T-helper 1 cell treated with Interleukin-12 subunit alpha and Interleukin-12 subunit beta and Interleukin-4 antibody, amounts not matched to agents 30 μg/mL and 1 μg/mL, for 36 hours (primary cell): ENCODE results near the gene SERPING1.
A peak's percentile ranks its signal among the peaks of the same experiment; 100 is the strongest.

Experiments used
- H3K27ac Mint-ChIP-seq: one replicate; pipeline ENCODE4 v1.8.0; 2021; ENCODE audit warnings: mild to moderate bottlenecking, mixed read lengths
- H3K27me3 Mint-ChIP-seq: one replicate; pipeline ENCODE4 v1.8.0; 2021; ENCODE audit warnings: low read depth, mixed read lengths
- H3K36me3 Mint-ChIP-seq: one replicate; pipeline ENCODE4 v1.8.0; 2021; ENCODE audit warnings: low read depth, mixed read lengths
- H3K4me1 Mint-ChIP-seq: one replicate; pipeline ENCODE4 v1.8.0; 2021; ENCODE audit warnings: low read depth, mixed read lengths
- H3K4me3 Mint-ChIP-seq: one replicate; pipeline ENCODE4 v1.8.0; 2021; ENCODE audit warnings: mild to moderate bottlenecking, moderate library complexity, mixed read lengths
- H3K9me3 Mint-ChIP-seq: one replicate; pipeline ENCODE4 v1.8.0; 2021; ENCODE audit warnings: mixed read lengths

The SERPING1 gene

DNA sequence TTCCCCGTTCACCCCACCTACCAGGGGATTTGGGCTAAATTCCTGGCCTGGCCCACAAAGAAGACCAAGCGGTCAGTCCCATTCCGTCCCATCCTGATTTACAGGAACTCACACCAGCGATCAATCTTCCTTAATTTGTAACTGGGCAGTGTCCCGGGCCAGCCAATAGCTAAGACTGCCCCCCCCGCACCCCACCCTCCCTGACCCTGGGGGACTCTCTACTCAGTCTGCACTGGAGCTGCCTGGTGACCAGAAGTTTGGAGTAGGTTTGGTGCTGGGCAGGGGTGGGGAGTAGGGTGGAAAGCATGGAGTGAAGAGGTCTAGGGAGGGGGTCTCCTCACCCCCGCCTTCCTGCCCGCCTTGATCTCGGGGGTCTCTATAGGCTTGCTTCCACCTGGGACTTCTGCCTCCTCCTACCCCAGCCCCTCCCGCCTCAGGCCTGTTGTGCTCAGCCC, at the start of gene SERPING1:
TSS of gene SERPING1 (plus strand) at position 225 of the 455 bp plus-strand sequence. CDS start 586 bp downstream, outside the sequence.
- Mint-ChIP-seq H3K27me3 (peaks cover 49% of the 10 kb centered on the region), H3K4me3 (no peak within 1 kb of the TSS)

DNA sequence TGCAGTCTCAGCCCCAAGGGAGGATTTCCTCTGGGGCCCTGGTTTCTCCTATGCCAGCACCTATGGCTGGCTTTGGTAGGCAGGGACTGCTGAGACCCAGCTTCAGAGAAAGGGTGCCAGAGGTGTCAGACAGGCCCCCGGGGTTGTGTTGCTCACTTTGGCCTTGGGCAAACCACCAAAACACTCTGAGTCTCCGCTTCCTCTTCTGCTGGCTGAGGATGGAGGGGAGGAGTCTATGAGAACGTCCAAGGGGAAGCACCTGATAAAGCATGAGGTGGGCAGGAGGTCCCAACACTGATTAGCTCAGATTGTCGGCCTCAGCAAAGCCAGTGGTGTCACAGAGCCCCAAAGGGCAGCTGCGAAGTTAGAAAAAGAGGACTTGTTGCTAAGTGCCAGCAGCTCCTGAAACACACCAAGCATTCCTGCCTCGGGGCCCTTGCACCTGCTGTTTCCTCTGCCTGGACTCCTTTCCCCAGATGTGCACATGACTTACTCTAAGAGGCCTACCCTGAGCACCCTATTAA, 49.6 kb upstream of the SERPING1 start:
- Mint-ChIP-seq H3K4me1 (peaks cover 5% of the 10 kb centered on the region), H3K9me3 (no peaks in the 10 kb centered on the region), H3K27ac (no peak overlapping the region), H3K27me3 (no peaks in the 10 kb centered on the region), H3K36me3 (peaks cover 40% of the 10 kb centered on the region), H3K4me3 (no peak overlapping the region)

More for the DNA sequence above, at the start of gene SERPING1:
- Mint-ChIP-seq H3K36me3 (no peaks in the 10 kb centered on the region), H3K9me3 (no peaks in the 10 kb centered on the region), H3K4me1 (peaks cover 5% of the 10 kb centered on the region), H3K27ac (no peak within 1 kb of the TSS)

DNA sequence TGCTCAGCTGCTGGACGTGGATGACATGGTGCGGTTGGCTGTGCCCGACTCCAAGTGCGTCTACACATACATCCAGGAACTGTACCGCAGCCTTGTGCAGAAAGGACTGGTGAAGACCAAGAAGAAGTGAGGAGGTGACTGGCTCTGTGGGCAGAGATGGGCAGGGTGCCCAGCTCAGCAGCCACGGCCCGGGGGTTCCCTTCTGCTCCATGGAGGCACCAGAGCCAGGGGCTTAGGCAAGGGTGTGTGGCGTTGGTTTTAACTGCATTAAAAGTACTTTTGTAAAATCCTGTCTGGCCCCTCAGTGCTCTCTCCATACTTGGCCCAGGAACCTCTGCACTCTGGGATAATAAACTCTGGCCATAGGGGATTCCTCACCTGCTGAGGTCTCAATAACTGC, 47.5 kb upstream of the SERPING1 start:
- Mint-ChIP-seq H3K27me3 (no peaks in the 10 kb centered on the region), H3K27ac (no peak overlapping the region), H3K9me3 (no peaks in the 10 kb centered on the region), H3K36me3 (peaks cover 47% of the 10 kb centered on the region), H3K4me1 (peaks cover 5% of the 10 kb centered on the region), H3K4me3 (no peak overlapping the region)

GRCh38 chr11:57551941-57552340, 45.5 kb upstream of the SERPING1 start:
- peaks cover 58% of the 10 kb centered on the region for H3K36me3 Mint-ChIP-seq
- peaks cover 7% of the 10 kb centered on the region for H3K4me1 Mint-ChIP-seq
- H3K27me3 Mint-ChIP-seq: no peaks in the 10 kb centered on the region
- H3K27ac Mint-ChIP-seq: no peak overlapping the region
- no peak overlapping the region for H3K4me3 Mint-ChIP-seq
- H3K9me3 Mint-ChIP-seq: no peaks in the 10 kb centered on the region

DNA sequence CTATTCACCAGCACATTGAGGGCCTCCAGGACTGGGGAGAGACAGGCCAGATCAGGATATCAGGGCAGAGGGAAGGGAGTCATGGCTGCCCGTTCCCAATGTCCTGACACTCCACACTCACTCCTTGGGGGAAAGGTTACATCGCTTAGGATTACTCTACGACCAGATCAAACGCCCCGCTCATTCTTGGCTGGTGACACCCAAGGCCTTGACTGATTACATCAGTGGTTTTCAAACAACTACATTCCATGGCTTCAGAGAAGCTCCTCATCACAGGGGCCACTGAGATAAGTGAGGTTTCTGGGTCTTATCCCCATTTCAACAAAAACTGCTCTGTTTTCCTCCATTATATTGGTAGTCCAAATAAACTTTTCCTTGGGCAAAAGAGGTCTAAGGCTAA, 45.0 kb upstream of the SERPING1 start:
- Mint-ChIP-seq H3K4me1 (peaks cover 8% of the 10 kb centered on the region), H3K36me3 (peaks cover 58% of the 10 kb centered on the region), H3K4me3 (no peak overlapping the region)

DNA sequence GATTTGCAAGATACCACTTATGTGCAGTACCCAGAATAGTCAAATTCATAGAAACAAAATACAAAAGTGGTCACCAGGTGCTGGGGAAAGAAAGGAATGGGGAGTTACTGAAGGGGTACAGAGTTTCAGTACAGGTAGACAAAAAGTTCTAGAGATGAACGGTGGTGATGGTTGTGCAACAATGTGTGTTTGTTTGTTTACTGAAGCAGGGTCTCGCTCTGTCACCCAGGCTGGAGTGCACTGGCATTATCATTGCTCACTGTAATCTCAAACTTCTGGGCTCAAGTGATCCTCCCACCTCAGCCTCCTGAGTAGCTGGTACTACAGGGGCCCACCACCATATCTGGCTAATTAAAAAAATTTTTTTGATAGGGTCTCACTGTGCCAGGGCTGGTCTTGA, 42.1 kb upstream of the SERPING1 start:
- Mint-ChIP-seq H3K9me3 (no peaks in the 10 kb centered on the region), H3K36me3 (peaks cover 52% of the 10 kb centered on the region), H3K27me3 (no peaks in the 10 kb centered on the region), H3K4me3 (no peak overlapping the region), H3K27ac (no peak overlapping the region), H3K4me1 (peaks cover 4% of the 10 kb centered on the region)

More for the DNA sequence above, 45.0 kb upstream of the SERPING1 start:
- Mint-ChIP-seq H3K9me3 (no peaks in the 10 kb centered on the region), H3K27ac (no peak overlapping the region), H3K27me3 (no peaks in the 10 kb centered on the region)

DNA sequence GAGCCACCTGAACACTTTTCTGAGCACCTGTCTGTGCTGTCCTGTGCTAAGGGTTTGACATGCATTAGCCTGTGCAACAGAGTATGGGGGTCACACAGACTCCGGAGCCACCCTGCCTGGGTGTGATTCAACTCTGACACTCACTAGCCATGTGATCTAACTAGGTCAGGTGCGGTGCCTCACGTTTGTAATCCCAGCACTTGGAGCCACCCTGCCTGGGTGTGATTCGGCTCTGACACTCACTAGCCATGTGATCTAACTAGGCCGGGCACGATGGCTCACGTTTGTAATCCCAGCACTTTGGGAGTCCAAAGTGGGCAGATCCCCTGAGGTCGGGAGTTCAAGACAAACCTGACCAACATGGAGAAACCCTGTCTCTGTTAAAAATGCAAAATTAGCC, 41.4 kb upstream of the SERPING1 start:
- H3K36me3 Mint-ChIP-seq: peaks cover 50% of the 10 kb centered on the region
- no peaks in the 10 kb centered on the region for H3K27me3 Mint-ChIP-seq
- no peaks in the 10 kb centered on the region for H3K9me3 Mint-ChIP-seq

GRCh38 chr11:57560146-57560545, 37.3 kb upstream of the SERPING1 start:
- Mint-ChIP-seq H3K36me3 (peaks cover 49% of the 10 kb centered on the region), H3K9me3 (no peaks in the 10 kb centered on the region), H3K4me1 (peaks cover 28% of the 10 kb centered on the region), H3K27me3 (no peaks in the 10 kb centered on the region), H3K27ac (no peak overlapping the region), H3K4me3 (no peak overlapping the region)

More for the DNA sequence above, 41.4 kb upstream of the SERPING1 start:
- peaks cover 5% of the 10 kb centered on the region for H3K4me1 Mint-ChIP-seq
- no peak overlapping the region for H3K27ac Mint-ChIP-seq
- H3K4me3 Mint-ChIP-seq: no peak overlapping the region

DNA sequence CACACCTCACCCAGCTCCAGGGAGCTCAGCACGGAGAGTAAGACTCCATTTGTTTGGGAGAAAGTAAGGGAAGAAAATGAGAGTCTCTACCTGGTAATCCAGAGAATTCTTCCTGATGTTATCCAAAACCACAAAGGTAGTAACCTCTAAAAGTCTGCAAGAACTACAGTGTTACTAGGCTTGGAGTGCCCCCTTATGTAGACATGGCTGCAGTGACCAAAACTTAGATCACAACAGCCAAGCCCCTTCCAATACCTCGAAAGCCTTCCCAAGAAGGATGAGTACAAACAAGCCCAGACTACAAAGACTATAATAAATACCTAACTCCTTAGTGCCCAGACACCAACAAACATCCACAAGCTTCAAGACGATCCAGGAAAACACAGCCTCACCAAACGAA, 34.9 kb upstream of the SERPING1 start:
- peak overlapping the region; percentile 5 for H3K4me3 Mint-ChIP-seq
- H3K27ac Mint-ChIP-seq: peak overlapping the region; percentile 10
- H3K27me3 Mint-ChIP-seq: no peaks in the 10 kb centered on the region
- H3K36me3 Mint-ChIP-seq: peaks cover 42% of the 10 kb centered on the region
- peaks cover 29% of the 10 kb centered on the region for H3K4me1 Mint-ChIP-seq
- no peaks in the 10 kb centered on the region for H3K9me3 Mint-ChIP-seq

GRCh38 chr11:57566005-57566904, 31.2 kb upstream of the SERPING1 start:
- Mint-ChIP-seq H3K4me1 (peaks cover 31% of the 10 kb centered on the region), H3K27ac (peak overlapping the region; percentile 96), H3K9me3 (no peaks in the 10 kb centered on the region), H3K4me3 (peak overlapping the region; percentile 99), H3K27me3 (no peaks in the 10 kb centered on the region), H3K36me3 (peaks cover 27% of the 10 kb centered on the region)

DNA sequence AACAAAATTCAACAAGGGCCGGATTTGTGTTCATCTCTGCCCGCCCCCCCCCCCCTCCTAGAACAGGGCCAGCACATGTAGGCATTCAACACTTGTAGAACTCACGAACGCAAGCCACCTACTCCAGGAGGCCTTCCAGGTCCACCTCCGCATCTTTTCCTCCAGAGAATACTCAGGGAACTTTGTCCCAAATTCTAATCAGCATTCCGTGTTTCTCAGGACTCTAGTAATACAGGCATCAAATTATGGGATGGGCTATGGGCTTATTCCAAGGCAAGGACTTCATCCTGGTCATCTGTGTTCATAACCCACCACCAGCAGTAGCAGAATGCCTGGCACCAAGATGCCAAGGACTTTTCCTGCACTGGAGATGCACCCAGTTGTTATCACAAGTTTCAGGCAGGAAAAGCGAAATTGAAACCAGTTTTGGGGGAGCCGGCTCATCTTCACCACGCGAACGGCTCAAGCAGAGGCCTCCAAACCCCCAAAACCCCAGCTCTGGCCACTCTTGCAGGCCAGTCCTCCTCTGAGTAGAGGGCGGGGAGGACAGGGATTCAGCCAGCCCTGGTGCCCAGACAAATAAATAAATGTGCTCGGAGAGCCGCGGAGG, 30.5 kb upstream of the SERPING1 start:
- H3K27me3 Mint-ChIP-seq: no peaks in the 10 kb centered on the region
- peak overlapping the region; percentile 96 for H3K27ac Mint-ChIP-seq
- peaks cover 26% of the 10 kb centered on the region for H3K4me1 Mint-ChIP-seq
- no peaks in the 10 kb centered on the region for H3K9me3 Mint-ChIP-seq
- H3K4me3 Mint-ChIP-seq: peak overlapping the region; percentile 99
- peaks cover 26% of the 10 kb centered on the region for H3K36me3 Mint-ChIP-seq

GRCh38 chr11:57567515-57568329, 29.8 kb upstream of the SERPING1 start, which contains the start of gene UBE2L6:
Gene UBE2L6, minus strand, starts transcription at chr11:57567672. Its CDS starts 61 bp downstream, at chr11:57567611.
- H3K4me3 Mint-ChIP-seq: peak within 1 kb of the TSS; percentile 99
- H3K27ac Mint-ChIP-seq: peak within 1 kb of the TSS; percentile 97
- H3K27me3 Mint-ChIP-seq: no peaks in the 10 kb centered on the region
- no peaks in the 10 kb centered on the region for H3K9me3 Mint-ChIP-seq
- peaks cover 23% of the 10 kb centered on the region for H3K4me1 Mint-ChIP-seq
- peaks cover 24% of the 10 kb centered on the region for H3K36me3 Mint-ChIP-seq

GRCh38 chr11:57568330-57568766, 29.1 kb upstream of the SERPING1 start:
- Mint-ChIP-seq H3K27ac (peak overlapping the region; percentile 97), H3K4me1 (peaks cover 19% of the 10 kb centered on the region)

GRCh38 chr11:57571606-57572005, 25.9 kb upstream of the SERPING1 start:
- peaks cover 14% of the 10 kb centered on the region for H3K27me3 Mint-ChIP-seq
- no peak overlapping the region for H3K4me3 Mint-ChIP-seq
- H3K27ac Mint-ChIP-seq: no peak overlapping the region
- peaks cover 3% of the 10 kb centered on the region for H3K36me3 Mint-ChIP-seq
- H3K4me1 Mint-ChIP-seq: peaks cover 4% of the 10 kb centered on the region
- no peaks in the 10 kb centered on the region for H3K9me3 Mint-ChIP-seq

More at GRCh38 chr11:57568330-57568766, 29.1 kb upstream of the SERPING1 start:
- Mint-ChIP-seq H3K27me3 (peaks cover 2% of the 10 kb centered on the region), H3K9me3 (no peaks in the 10 kb centered on the region), H3K36me3 (peaks cover 20% of the 10 kb centered on the region), H3K4me3 (peak overlapping the region; percentile 99)
